H1 (cell line): ENCODE results near the gene NUDT7. TPM values are rescaled to one million over a fixed set of nuclear protein-coding genes. Genes with fewer than 3 reads are reported as not detected.

Source experiments
- CTCF ChIA-PET: fragments of 300-600 bp; sonication (Branson Sonifier 250); formaldehyde crosslinking; loops from one replicate; lab custom pipeline; 2021; ENCODE audit not compliant: partially characterized antibody; lab: Charles Lee
- POLR2A ChIA-PET: fragments of 300-600 bp; sonication (Branson Sonifier 250); formaldehyde crosslinking; loops from one replicate; lab custom pipeline; 2021; ENCODE audit warnings: inconsistent platforms; ENCODE audit not compliant: partially characterized antibody; lab: Charles Lee
- DNase-seq, 2 experiments: peaks; one replicate each; pipeline versions ENCODE4 v3.0.0 to v3.0.0-alpha.2; 2010 to 2022; ENCODE audit warnings: low spot score in 2 of 2, low read depth in 1 of 2, mixed read lengths in 1 of 2
- FAIRE-seq: peaks from 2 replicates; lab custom pipeline; 2011; peaks lifted over from hg19 to GRCh38; lab: Jason Lieb, UNC
- H2AFZ ChIP-seq: 2 replicates; pipeline ENCODE4 v1.8.1; 2012; ENCODE audit warnings: low read length, inconsistent platforms
- H2AK5ac ChIP-seq: 2 replicates; pipeline ENCODE4 v1.6.1; 2013; ENCODE audit warnings: low read depth, low read length
- H2BK120ac ChIP-seq: replicated peaks from 2 replicates; pipeline ENCODE3; 2013; ENCODE audit warnings: low read depth, low read length, inconsistent platforms
- H2BK12ac ChIP-seq: 2 replicates; pipeline ENCODE4 v1.6.1; 2013; ENCODE audit warnings: low read depth, low read length
- H2BK15ac ChIP-seq: 2 replicates; pipeline ENCODE4 v1.6.1; 2013; ENCODE audit warnings: low read length
- H2BK20ac ChIP-seq: 2 replicates; pipeline ENCODE4 v1.6.1; 2013; ENCODE audit warnings: low read length
- H2BK5ac ChIP-seq: 2 replicates; pipeline ENCODE4 v1.6.1; 2013; ENCODE audit warnings: low read depth, low read length
- H3K14ac ChIP-seq: 2 replicates; pipeline ENCODE4 v1.6.1; 2013; ENCODE audit warnings: inconsistent platforms; ENCODE audit not compliant: insufficient read length
- H3K18ac ChIP-seq: 2 replicates; pipeline ENCODE4 v1.6.1; 2013; ENCODE audit warnings: low read length; ENCODE audit errors: extremely low read depth
- H3K23ac ChIP-seq: 2 replicates; pipeline ENCODE4 v1.6.1; 2013; ENCODE audit warnings: inconsistent platforms; ENCODE audit not compliant: insufficient read length
- H3K23me2 ChIP-seq: 2 replicates; pipeline ENCODE4 v1.6.1; 2013; ENCODE audit warnings: low read depth, low read length
- H3K27ac ChIP-seq: 2 replicates; pipeline ENCODE4 v1.6.1; 2011; ENCODE audit warnings: low read depth, low read length, inconsistent platforms
- H3K27me3 ChIP-seq, 4 experiments: replicated peaks in 1 of 4; 1 replicate in 1 of 4; 2 replicates in 3 of 4; pipeline versions ENCODE4 v1.6.1 to v1.8.1; 2011 to 2013; ENCODE audit warnings: low read length in 3 of 4, mild to moderate bottlenecking in 3 of 4, inconsistent platforms in 2 of 4, mixed read lengths in 2 of 4, moderate library complexity in 1 of 4; ENCODE audit not compliant: control insufficient read depth in 3 of 4, insufficient read depth in 3 of 4; ENCODE audit errors: extremely low read depth in 1 of 4
- H3K36me3 ChIP-seq, 4 experiments: 2 replicates each; pipeline versions ENCODE4 v1.6.1 to v1.8.1; 2011 to 2013; ENCODE audit warnings: mild to moderate bottlenecking in 4 of 4, low read length in 3 of 4, moderate library complexity in 2 of 4, control low read depth in 1 of 4, inconsistent platforms in 1 of 4; ENCODE audit not compliant: insufficient read depth in 4 of 4, control insufficient read depth in 2 of 4
- H3K4ac ChIP-seq: replicated peaks from 2 replicates; pipeline ENCODE3; 2013; ENCODE audit warnings: low read length, low read depth, mixed read lengths, inconsistent platforms; ENCODE audit not compliant: insufficient read length
- H3K4me1 ChIP-seq, 4 experiments: replicated peaks in 1 of 4; 1 replicate in 1 of 4; 2 replicates in 3 of 4; pipeline versions ENCODE4 v1.6.1 to v1.8.1; 2011 to 2013; ENCODE audit warnings: low read length in 3 of 4, inconsistent platforms in 2 of 4, mixed read lengths in 1 of 4; ENCODE audit not compliant: insufficient read depth in 4 of 4, control insufficient read depth in 3 of 4
- H3K4me2 ChIP-seq, 2 experiments: 2 replicates each; pipeline versions ENCODE4 v1.6.1 to v1.8.1; 2011 to 2013; ENCODE audit warnings: low read depth in 2 of 2, low read length in 2 of 2, control low read depth in 1 of 2, inconsistent platforms in 1 of 2, mild to moderate bottlenecking in 1 of 2; ENCODE audit not compliant: insufficient read depth in 1 of 2
- H3K4me3 ChIP-seq, 4 experiments: fragments of 200-600, 300-600 bp in 1 of 4; sonication (generic), shearing (Covaris generic), sonication (Bioruptor Twin) in 1 of 4; 2 replicates each; pipeline versions ENCODE4 v1.5.1 to v1.8.1; 2011 to 2016; ENCODE audit warnings: low read length in 4 of 4, low read depth in 3 of 4, control low read depth in 2 of 4, inconsistent platforms in 2 of 4, mild to moderate bottlenecking in 2 of 4, mixed read lengths in 1 of 4, moderate library complexity in 1 of 4; ENCODE audit not compliant: insufficient read depth in 2 of 4; ENCODE audit errors: extremely low read depth in 1 of 4
- H3K56ac ChIP-seq: replicated peaks from 2 replicates; pipeline ENCODE3; 2013; ENCODE audit warnings: low read depth, mild to moderate bottlenecking, mixed read lengths, low read length, inconsistent platforms; ENCODE audit not compliant: insufficient read length
- H3K79me1 ChIP-seq: 2 replicates; pipeline ENCODE4 v1.6.1; 2013; ENCODE audit warnings: low read depth, low read length, control low read depth
- H3K79me2 ChIP-seq, 2 experiments: 2 replicates each; pipeline versions ENCODE4 v1.6.1 to v1.8.1; 2012 to 2013; ENCODE audit warnings: low read length in 2 of 2, mild to moderate bottlenecking in 2 of 2, inconsistent platforms in 1 of 2; ENCODE audit not compliant: insufficient read depth in 2 of 2, control insufficient read depth in 1 of 2
- H3K9ac ChIP-seq, 4 experiments: replicated peaks in 1 of 4; 1 replicate in 1 of 4; 2 replicates in 3 of 4; pipeline versions ENCODE4 v1.6.1 to v1.8.1; 2011 to 2013; ENCODE audit warnings: low read depth in 3 of 4, low read length in 3 of 4, control low read depth in 2 of 4, mild to moderate bottlenecking in 2 of 4, moderate library complexity in 2 of 4, inconsistent platforms in 1 of 4; ENCODE audit errors: extremely low read depth in 1 of 4
- H3K9me3 ChIP-seq, 2 experiments: 2 replicates each; pipeline versions ENCODE4 v1.6.1 to v1.8.1; 2012 to 2013; ENCODE audit warnings: mild to moderate bottlenecking in 2 of 2, moderate library complexity in 2 of 2, control low read depth in 1 of 2, inconsistent platforms in 1 of 2, low read depth in 1 of 2, low read length in 1 of 2, mixed read lengths in 1 of 2; ENCODE audit not compliant: insufficient read depth in 2 of 2
- H4K20me1 ChIP-seq, 2 experiments: replicated peaks in 1 of 2; 2 replicates each; pipeline versions ENCODE3 to v1.8.1; 2011 to 2013; ENCODE audit warnings: inconsistent platforms in 2 of 2, low read length in 2 of 2, mild to moderate bottlenecking in 1 of 2; ENCODE audit not compliant: insufficient read depth in 2 of 2, control insufficient read depth in 1 of 2
- H4K5ac ChIP-seq: 2 replicates; pipeline ENCODE4 v1.6.1; 2013; ENCODE audit warnings: low read length, low read depth, mixed read lengths, inconsistent platforms; ENCODE audit not compliant: insufficient read length
- H4K8ac ChIP-seq: 2 replicates; pipeline ENCODE4 v1.8.0; 2013; ENCODE audit warnings: mild to moderate bottlenecking, moderate library complexity, low read length, inconsistent platforms; ENCODE audit not compliant: insufficient read depth; ENCODE audit errors: extremely low read depth
- H4K91ac ChIP-seq: replicated peaks from 2 replicates; pipeline ENCODE3; 2013; ENCODE audit warnings: low read length, mixed read lengths, inconsistent platforms; ENCODE audit not compliant: insufficient read length
- ASH2L ChIP-seq: fragments of 200-600, 300-600 bp; sonication (generic); IDR thresholded peaks from one replicate; pipeline ENCODE4 v1.7.1; 2017; ENCODE audit warnings: low read length
- BRCA1 ChIP-seq: IDR thresholded peaks from 2 replicates; pipeline ENCODE4 v1.6.1; 2012; ENCODE audit warnings: low read depth, low read length, improper control_type of control experiment
- CEBPB ChIP-seq: IDR thresholded peaks from 2 replicates; pipeline ENCODE4 v1.6.1; 2012; ENCODE audit warnings: low read depth, low read length
- EGR1 ChIP-seq: IDR thresholded peaks from 2 replicates; pipeline ENCODE4 v1.6.1; 2011; ENCODE audit warnings: low read depth, low read length, borderline replicate concordance
- EZH2 ChIP-seq: fragments of 200-600 bp; sonication (generic); IDR thresholded peaks from 2 replicates; pipeline ENCODE4 v1.7.1; 2012; ENCODE audit warnings: low read depth, mild to moderate bottlenecking, moderate library complexity, low read length, inconsistent platforms; ENCODE audit not compliant: severe bottlenecking
- FOSL1 ChIP-seq: IDR thresholded peaks from 2 replicates; pipeline ENCODE4 v1.6.1; 2011; ENCODE audit warnings: mild to moderate bottlenecking, low read depth, low read length, moderate library complexity; ENCODE audit not compliant: insufficient read depth
- JUN ChIP-seq: IDR thresholded peaks from 2 replicates; pipeline ENCODE4 v1.6.1; 2011; ENCODE audit warnings: low read depth, mild to moderate bottlenecking, improper control_type of control experiment, low read length
- JUND ChIP-seq: IDR thresholded peaks from 2 replicates; pipeline ENCODE4 v1.6.1; 2011; ENCODE audit warnings: mild to moderate bottlenecking, improper control_type of control experiment, low read length
- KDM1A ChIP-seq: fragments of 200-600, 300-600 bp; sonication (generic); IDR thresholded peaks from 2 replicates; pipeline ENCODE4 v1.7.1; 2016; ENCODE audit warnings: mild to moderate bottlenecking, low read length, borderline replicate concordance
- NANOG ChIP-seq: IDR thresholded peaks from 2 replicates; pipeline ENCODE4 v1.6.1; 2011; ENCODE audit warnings: low read length, low read depth, mild to moderate bottlenecking, inconsistent platforms; ENCODE audit not compliant: insufficient read depth, poor library complexity, severe bottlenecking
- NRF1 ChIP-seq: IDR thresholded peaks from 2 replicates; pipeline ENCODE4 v1.6.1; 2011; ENCODE audit warnings: mild to moderate bottlenecking, low read depth, low read length, improper control_type of control experiment
- POLR2A ChIP-seq, 2 experiments: IDR thresholded peaks; 1 replicate in 1 of 2; 2 replicates in 1 of 2; pipeline ENCODE4 v1.6.1; 2011; ENCODE audit warnings: low read depth in 2 of 2, low read length in 2 of 2, mild to moderate bottlenecking in 2 of 2; ENCODE audit errors: control extremely low read depth in 1 of 2
- RAD21 ChIP-seq, 2 experiments: IDR thresholded peaks in 1 of 2; conservative IDR thresholded peaks in 1 of 2; 2 replicates each; pipeline ENCODE4 v1.6.1; 2011; ENCODE audit warnings: low read depth in 2 of 2, low read length in 2 of 2, improper control_type of control experiment in 1 of 2, inconsistent platforms in 1 of 2, mild to moderate bottlenecking in 1 of 2, moderate library complexity in 1 of 2
- RBBP5 ChIP-seq: IDR thresholded peaks from 2 replicates; pipeline ENCODE4 v1.7.1; 2012; ENCODE audit warnings: low read depth, mild to moderate bottlenecking, inconsistent platforms, low read length, moderate library complexity, borderline replicate concordance
- TCF12 ChIP-seq: IDR thresholded peaks from 2 replicates; pipeline ENCODE4 v1.6.1; 2011; ENCODE audit warnings: low read depth, mild to moderate bottlenecking, low read length
- YY1 ChIP-seq: IDR thresholded peaks from 2 replicates; pipeline ENCODE4 v1.6.1; 2011; ENCODE audit warnings: low read depth, mild to moderate bottlenecking, low read length
- WGBS, 2 experiments: shearing (Covaris generic) in 1 of 2; methylation state at CpG; one replicate each; pipeline versions ENCODE4 v1.1.6 to v1.1.7; 2013 to 2015; ENCODE audit warnings: low lambda C conversion rate in 2 of 2, mixed read lengths in 2 of 2, inconsistent platforms in 1 of 2, low coverage in 1 of 2, missing lambda C conversion rate in 1 of 2; ENCODE audit not compliant: insufficient replicate concordance in 2 of 2, insufficient coverage in 1 of 2, insufficient read length in 1 of 2; ENCODE audit errors: extremely low coverage in 1 of 2, missing lambda C conversion rate in 1 of 2; 5-methylcytosine and 5-hydroxymethylcytosine counted together
- polyA plus RNA-seq, 7 experiments: library from polyadenylated mRNA; depleted of rRNA in 3 of 7; stranded (reverse) in 5 of 7; unstranded in 2 of 7; fragments of >200 nt in 5 of 7; fragments of 200-250 nt in 2 of 7; gene quantifications; 1 replicate in 5 of 7; 2 replicates in 1 of 7; 4 replicates in 1 of 7; pipeline versions ENCODE4 v1.2.1 to v1.2.3, GENCODE V29; 2011 to 2013; ENCODE audit warnings: missing spikeins in 2 of 7, mixed read lengths in 2 of 7
- total RNA-seq: library from RNA; stranded (reverse); fragmentation: NEBNext Ultra II Directional; extraction: Animal tissue kit (Norgen Biotek cat#: 25700); gene quantifications from 2 replicates; pipeline ENCODE4 v1.2.1, GENCODE V29; 2021

The NUDT7 gene
- total and polyA plus RNA-seq, 2 of the 8 experiments (the other 6 are each of a cell fraction or from before 2014, with no cell fraction given) = 8.8 to 19.7 TPM

DNA sequence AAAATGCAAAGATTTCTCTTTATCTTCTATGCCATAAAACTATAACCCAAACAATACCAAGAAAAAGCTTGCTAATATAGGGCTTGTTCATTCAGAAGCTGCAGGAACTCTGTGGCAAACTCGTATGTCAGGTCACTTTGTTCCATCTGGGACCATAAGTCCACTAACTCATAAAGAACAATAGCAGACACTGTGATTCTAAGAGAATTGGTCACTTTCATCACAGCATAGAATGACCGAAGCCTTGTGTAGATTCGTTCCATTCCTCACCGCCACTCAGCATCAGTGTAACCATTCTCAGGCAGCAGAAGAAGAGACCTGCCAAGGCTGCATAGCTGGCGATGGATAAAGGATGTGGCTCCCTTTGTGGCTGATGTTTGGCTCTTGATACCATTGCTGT is 35.7 kb downstream of the NUDT7 start:
- Histone ChIP-seq H3K4me2 (no peak overlapping the region), H3K4me1 (no peaks in the 10 kb centered on the region), H4K5ac (no peak overlapping the region), H2AK5ac (no peak overlapping the region), H2BK20ac (no peak overlapping the region), H3K18ac (no peak overlapping the region), H3K23me2 (no peaks in the 10 kb centered on the region), H2AFZ (no peak overlapping the region), H3K27me3 (peaks cover 0 to 2% (median 0%) of the 10 kb centered on the region in 4 experiments; a peak in 1 of 7 replicates), H4K20me1 (no peaks in the 10 kb centered on the region), H2BK5ac (no peak overlapping the region), H3K79me1 (no peaks in the 10 kb centered on the region), H3K9me3 (no peaks in the 10 kb centered on the region), H3K79me2 (no peaks in the 10 kb centered on the region), H3K9ac (no peak overlapping the region), H4K8ac (no peak overlapping the region), H2BK120ac (no peak overlapping the region), H3K4me3 (no peak overlapping the region), H3K14ac (no peak overlapping the region), H4K91ac (no peak overlapping the region), H3K4ac (no peak overlapping the region), H3K36me3 (no peaks in the 10 kb centered on the region), H2BK12ac (no peak overlapping the region), H3K27ac (no peak overlapping the region), H3K23ac (no peak overlapping the region), H2BK15ac (no peak overlapping the region), H3K56ac (no peak overlapping the region)
- ChIA-PET CTCF (interaction anchor here (1.0 to 1.4 kb wide), 2 partner anchors 17 to 26 kb away, joined by 3 to 5 read pairs; no protein-coding TSS in a partner anchor), POLR2A (no interaction called here)
- FAIRE-seq (no peak), DNase-seq (no peak)
- WGBS, 2 experiments = 88% methylated on average over 5 of the region's 5 CpGs; no CpG with 5 or more reads in 1 of the 2 experiments
- TF ChIP-seq RBBP5 (no peak), NANOG (no peak), BRCA1 (no peak), NRF1 (no peak), EZH2 (no peak), KDM1A (no peak), TCF12 (no peak), RAD21 (IDR thresholded peaks at IDR 0.05 in 1 of 2, conservative IDR thresholded peaks at IDR 0.05 in 1 of 2; ENCODE audit: low read depth in 2 of 2, low read length in 2 of 2) (no peak), EGR1 (no peak), CEBPB (no peak), JUND (no peak), JUN (no peak), ASH2L (no peak), POLR2A (IDR thresholded peaks at IDR 0.05; ENCODE audit: control extremely low read depth in 1 of 2, low read depth in 2 of 2, low read length in 2 of 2) (no peak), YY1 (no peak), FOSL1 (no peak)
